Measurements from ENCODE around the gene C1orf210. TPM values are rescaled to one million over a fixed set of nuclear protein-coding genes. Genes with fewer than 3 reads are reported as not detected.

The C1orf210 gene
- total RNA-seq, 6 donors from 2014 or later, result 12.5 to 38.3 (median 27.1) TPM

GRCh38 chr1:43303471-43304313 lies 18.3 kb upstream of the C1orf210 start:
- no peaks in the 10 kb centered on the region for H3K9me3 ChIP-seq
- peak in 1 of 2 donors; percentile 22 for DNase-seq
- H3K36me3 ChIP-seq, result peaks cover 0 to 9% (median 2%) of the 10 kb centered on the region in 4 donors
- H3K4me3 ChIP-seq, result peak overlapping the region in 3 of 4 donors; percentile 34 to 46 (median 39)
- peaks cover 46 to 54% (median 49%) of the 10 kb centered on the region in 4 donors for H3K4me1 ChIP-seq
- TF ChIP-seq, protein P1, sequence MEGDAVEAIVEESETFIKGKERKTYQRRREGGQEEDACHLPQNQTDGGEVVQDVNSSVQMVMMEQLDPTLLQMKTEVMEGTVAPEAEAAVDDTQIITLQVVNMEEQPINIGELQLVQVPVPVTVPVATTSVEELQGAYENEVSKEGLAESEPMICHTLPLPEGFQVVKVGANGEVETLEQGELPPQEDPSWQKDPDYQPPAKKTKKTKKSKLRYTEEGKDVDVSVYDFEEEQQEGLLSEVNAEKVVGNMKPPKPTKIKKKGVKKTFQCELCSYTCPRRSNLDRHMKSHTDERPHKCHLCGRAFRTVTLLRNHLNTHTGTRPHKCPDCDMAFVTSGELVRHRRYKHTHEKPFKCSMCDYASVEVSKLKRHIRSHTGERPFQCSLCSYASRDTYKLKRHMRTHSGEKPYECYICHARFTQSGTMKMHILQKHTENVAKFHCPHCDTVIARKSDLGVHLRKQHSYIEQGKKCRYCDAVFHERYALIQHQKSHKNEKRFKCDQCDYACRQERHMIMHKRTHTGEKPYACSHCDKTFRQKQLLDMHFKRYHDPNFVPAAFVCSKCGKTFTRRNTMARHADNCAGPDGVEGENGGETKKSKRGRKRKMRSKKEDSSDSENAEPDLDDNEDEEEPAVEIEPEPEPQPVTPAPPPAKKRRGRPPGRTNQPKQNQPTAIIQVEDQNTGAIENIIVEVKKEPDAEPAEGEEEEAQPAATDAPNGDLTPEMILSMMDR (IDR thresholded peaks at IDR 0.05), result no peak
- TF ChIP-seq EP300 (IDR thresholded peaks at IDR 0.05), result no peak
- TF ChIP-seq POLR2AphosphoS5 (IDR thresholded peaks at IDR 0.05), result no peak
- no peak for TF ChIP-seq POLR2A (IDR thresholded peaks at IDR 0.05)
- peak overlapping the region; percentile 41 to 81 (median 70) for H3K27ac ChIP-seq
- ATAC-seq (ENCODE audit: low FRiP score in 2 of 2), result no peak
- H3K27me3 ChIP-seq, result no peaks in the 10 kb centered on the region
- 49 to 54% methylated on average over 8 of the region's 8 CpGs for WGBS, 2 donors

- no peak for TF ChIP-seq POLR2AphosphoS5 (IDR thresholded peaks at IDR 0.05)
- TF ChIP-seq EP300 (IDR thresholded peaks at IDR 0.05), result no peak
- TF ChIP-seq, protein P1 (IDR thresholded peaks at IDR 0.05), result no peak
- no peak for TF ChIP-seq POLR2A (IDR thresholded peaks at IDR 0.05)
- Histone ChIP-seq H3K27ac (peak overlapping the region; percentile 41 to 81 (median 74)), H3K4me3 (peak overlapping the region in 3 of 4 donors; percentile 34 to 46 (median 39)), H3K9me3 (no peaks in the 10 kb centered on the region), H3K27me3 (no peaks in the 10 kb centered on the region), H3K4me1 (peaks cover 44 to 54% (median 49%) of the 10 kb centered on the region in 4 donors), H3K36me3 (peaks cover 0 to 4% (median 2%) of the 10 kb centered on the region in 4 donors)
- 53 to 61% methylated on average over 7 of the region's 7 CpGs for WGBS, 2 donors
- ATAC-seq (ENCODE audit: low FRiP score in 2 of 2) (no peak), DNase-seq (no peak)
Observed at GRCh38 chr1:43302721-43303470, 17.5 kb upstream of the C1orf210 start.

DNA sequence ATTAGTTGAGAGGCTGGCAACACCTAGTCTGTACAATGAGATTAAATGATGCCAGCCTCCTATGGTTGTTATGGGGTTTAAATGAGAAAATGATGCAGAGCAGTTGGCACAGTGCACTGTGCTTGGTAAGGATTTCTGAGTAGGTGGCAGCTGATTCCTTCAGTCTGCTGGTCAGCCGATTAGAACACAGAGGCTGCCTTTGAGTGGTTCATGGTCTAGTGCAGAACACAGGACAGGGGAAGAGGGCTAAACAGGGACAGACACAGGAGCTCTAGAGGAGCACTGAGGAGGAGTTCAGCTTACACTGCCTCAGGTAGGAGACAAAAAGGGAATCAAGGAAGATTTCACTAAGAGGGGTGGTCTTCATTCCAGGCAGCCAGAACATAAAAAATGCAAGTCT lies 16.8 kb upstream of the C1orf210 start:
- H3K9me3 ChIP-seq, result no peaks in the 10 kb centered on the region
- peaks cover 44 to 53% (median 48%) of the 10 kb centered on the region in 4 donors for H3K4me1 ChIP-seq
- WGBS, 2 donors, result 38 to 50% methylated on average over 1 of the region's 1 CpG
- H3K27ac ChIP-seq, result peak overlapping the region; percentile 20 to 81 (median 74)
- no peaks in the 10 kb centered on the region for H3K27me3 ChIP-seq
- ATAC-seq (ENCODE audit: low FRiP score in 2 of 2), result no peak
- no peak for TF ChIP-seq EP300 (IDR thresholded peaks at IDR 0.05)
- no peak for TF ChIP-seq POLR2AphosphoS5 (IDR thresholded peaks at IDR 0.05)
- no peak for TF ChIP-seq POLR2A (IDR thresholded peaks at IDR 0.05)
- TF ChIP-seq, protein P1 (IDR thresholded peaks at IDR 0.05), result no peak
- H3K36me3 ChIP-seq, result peaks cover 0 to 4% (median 1%) of the 10 kb centered on the region in 4 donors
- H3K4me3 ChIP-seq, result peak overlapping the region in 3 of 4 donors; percentile 34 to 46 (median 39)
- DNase-seq, result no peak

DNA sequence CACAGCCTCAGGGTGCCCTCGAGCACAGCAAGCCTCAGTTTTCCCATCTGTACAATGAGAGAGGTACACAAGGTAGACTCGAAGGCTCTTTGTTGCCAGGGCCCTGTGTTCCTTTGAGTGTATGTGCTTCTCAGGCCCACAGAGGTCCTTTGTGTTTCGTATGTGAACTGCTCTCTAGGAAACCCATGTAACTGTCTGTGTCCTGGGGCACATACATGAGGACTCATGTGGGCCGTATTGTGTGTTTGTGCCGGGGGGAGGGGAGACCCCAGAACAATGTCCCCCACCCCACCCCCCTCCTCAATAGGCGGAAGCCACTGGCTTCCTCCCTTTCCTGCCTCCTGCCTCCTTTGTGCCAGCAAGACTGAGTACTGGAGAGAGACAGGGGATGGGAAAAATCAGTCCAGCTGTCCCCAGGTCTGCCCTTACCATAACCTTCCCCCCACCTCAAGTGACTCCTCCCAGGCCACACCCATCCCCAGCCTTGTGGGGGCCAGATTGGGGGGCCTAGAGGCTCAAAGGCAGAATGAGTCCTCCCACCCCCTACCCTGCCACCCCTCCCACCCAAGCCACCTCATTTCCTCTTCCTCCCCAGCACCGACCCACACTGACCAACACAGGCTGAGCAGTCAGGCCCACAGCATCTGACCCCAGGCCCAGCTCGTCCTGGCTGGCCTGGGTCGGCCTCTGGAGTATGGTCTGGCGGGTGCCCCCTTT lies 15.2 kb upstream of the C1orf210 start, which contains the start of gene TIE1:
TSS of gene TIE1 (plus strand) at position 605 of the 717 bp plus-strand sequence. CDS start at position 695, 90 bp downstream.
- no peaks in the 10 kb centered on the region for H3K9me3 ChIP-seq
- H3K27me3 ChIP-seq, result no peaks in the 10 kb centered on the region
- TF ChIP-seq POLR2AphosphoS5 (IDR thresholded peaks at IDR 0.05) (peak in 1 of 2 donors; percentile 81), EP300 (IDR thresholded peaks at IDR 0.05) (no peak), POLR2A (IDR thresholded peaks at IDR 0.05) (peak in 1 of 4 donors; percentile 25)
- TF ChIP-seq, protein P1 (IDR thresholded peaks at IDR 0.05), result no peak
- ATAC-seq (ENCODE audit: low FRiP score in 2 of 2), result peak in 1 of 2 donors; percentile 34
- peak within 1 kb of the TSS; percentile 30 to 46 (median 36) for H3K4me3 ChIP-seq
- no peaks in the 10 kb centered on the region for H3K36me3 ChIP-seq
- peak in 1 of 2 donors; percentile 41 for DNase-seq
- peaks cover 32 to 51% (median 46%) of the 10 kb centered on the region in 4 donors for H3K4me1 ChIP-seq
- H3K27ac ChIP-seq, result peak within 1 kb of the TSS; percentile 69 to 81 (median 74)
- 30 to 64% methylated on average over 5 to 10 of the region's 10 CpGs for WGBS, 2 donors
